IMR-90 (cell line): Measurements from ENCODE around the gene MS4A5. TPM values are rescaled to one million over a fixed set of nuclear protein-coding genes. Genes with fewer than 3 reads are reported as not detected.

Experiments
- ATAC-seq: fragments of 200-7000 bp; cut with Tn5 transposase; 2 replicates; pipeline ENCODE4 v1.9.1; 2020; ENCODE audit warnings: low read depth, mild to moderate bottlenecking, moderate library complexity
- BruUV-seq: library from RNA; stranded (reverse); fragments of 400-500 nt; replicated peaks from 2 replicates; lab custom pipeline; 2021; lab: Mats Ljungman, UMichigan
- CTCF ChIA-PET: fragments of 300-600 bp; formaldehyde crosslinking; extraction: SDS; loops from one replicate; lab custom pipeline; 2021; ENCODE audit warnings: antibody characterized with exemption; lab: Yijun Ruan, JAX
- POLR2A ChIA-PET: fragments of 300-600 bp; sonication (Branson Sonifier 250); formaldehyde crosslinking; loops from one replicate; lab custom pipeline; 2022; ENCODE audit warnings: antibody characterized with exemption; ENCODE audit not compliant: unreplicated experiment; lab: Charles Lee
- DNase-seq: peaks from one replicate; pipeline ENCODE4 v3.0.0; 2013
- H2AFZ ChIP-seq: replicated peaks from 2 replicates; pipeline ENCODE3; 2013; ENCODE audit warnings: low read length, mild to moderate bottlenecking; ENCODE audit not compliant: poor library complexity
- H2AK5ac ChIP-seq: 2 replicates; pipeline ENCODE4 v1.6.1; 2013; ENCODE audit warnings: low read depth, low read length, inconsistent platforms
- H2AK9ac ChIP-seq: replicated peaks from 2 replicates; pipeline ENCODE3; 2013; ENCODE audit warnings: mild to moderate bottlenecking, low read depth, low read length, moderate library complexity; ENCODE audit not compliant: poor library complexity
- H2BK120ac ChIP-seq: 2 replicates; pipeline ENCODE4 v1.6.1; 2013; ENCODE audit warnings: low read depth, low read length, inconsistent platforms
- H2BK15ac ChIP-seq: 3 replicates; pipeline ENCODE4 v1.6.1; 2013; ENCODE audit warnings: low read depth, low read length, inconsistent platforms
- H2BK20ac ChIP-seq: 2 replicates; pipeline ENCODE4 v1.6.1; 2013; ENCODE audit warnings: low read depth, mild to moderate bottlenecking, inconsistent platforms, low read length, moderate library complexity
- H2BK5ac ChIP-seq: 2 replicates; pipeline ENCODE4 v1.6.1; 2013; ENCODE audit warnings: mild to moderate bottlenecking, low read depth, low read length, inconsistent platforms; ENCODE audit not compliant: poor library complexity, severe bottlenecking
- H3K14ac ChIP-seq: replicated peaks from 2 replicates; pipeline ENCODE4 v1.6.1; 2013; ENCODE audit warnings: low read depth, low read length, inconsistent platforms
- H3K18ac ChIP-seq: 2 replicates; pipeline ENCODE4 v1.6.1; 2013; ENCODE audit warnings: low read depth, low read length, control low read depth
- H3K23ac ChIP-seq: 2 replicates; pipeline ENCODE4 v1.6.1; 2013; ENCODE audit warnings: low read depth, low read length, inconsistent platforms
- H3K27ac ChIP-seq: 2 replicates; pipeline ENCODE4 v1.5.1; 2013; ENCODE audit warnings: mild to moderate bottlenecking, control low read depth, low read length; ENCODE audit not compliant: insufficient read depth
- H3K27me3 ChIP-seq: 2 replicates; pipeline ENCODE4 v1.6.1; 2013; ENCODE audit warnings: low read length; ENCODE audit not compliant: control insufficient read depth, insufficient read depth
- H3K36me3 ChIP-seq: 2 replicates; pipeline ENCODE4 v1.6.1; 2013; ENCODE audit warnings: low read length, mixed read lengths; ENCODE audit not compliant: control insufficient read depth, insufficient read depth
- H3K4ac ChIP-seq: 2 replicates; pipeline ENCODE4 v1.6.1; 2013; ENCODE audit warnings: low read depth, low read length, inconsistent platforms
- H3K4me1 ChIP-seq: 2 replicates; pipeline ENCODE4 v1.6.1; 2013; ENCODE audit warnings: low read length, mixed read lengths; ENCODE audit not compliant: control insufficient read depth, insufficient read depth
- H3K4me2 ChIP-seq: 2 replicates; pipeline ENCODE4 v1.6.1; 2013; ENCODE audit warnings: low read depth, mild to moderate bottlenecking, control low read depth, low read length, moderate library complexity
- H3K4me3 ChIP-seq: 2 replicates; pipeline ENCODE4 v1.5.1; 2013; ENCODE audit warnings: low read depth, mild to moderate bottlenecking, control low read depth, low read length, moderate library complexity; ENCODE audit not compliant: insufficient read depth
- H3K56ac ChIP-seq: 2 replicates; pipeline ENCODE4 v1.6.1; 2013; ENCODE audit warnings: low read length, inconsistent platforms; ENCODE audit not compliant: insufficient read depth; ENCODE audit errors: extremely low read depth
- H3K79me1 ChIP-seq, 2 experiments: 2 replicates each; pipeline ENCODE4 v1.6.1; 2013; ENCODE audit warnings: low read length in 2 of 2, inconsistent platforms in 1 of 2, low read depth in 1 of 2
- H3K9ac ChIP-seq: 2 replicates; pipeline ENCODE4 v1.6.1; 2013; ENCODE audit warnings: low read depth, low read length, control low read depth
- H3K9me1 ChIP-seq: 2 replicates; pipeline ENCODE4 v1.6.1; 2013; ENCODE audit warnings: low read length, inconsistent platforms; ENCODE audit not compliant: insufficient read depth
- H3K9me3 ChIP-seq: 2 replicates; pipeline ENCODE4 v1.6.1; 2013; ENCODE audit warnings: low read length; ENCODE audit not compliant: control insufficient read depth, insufficient read depth
- H4K20me1 ChIP-seq: 2 replicates; pipeline ENCODE4 v1.6.1; 2013; ENCODE audit warnings: low read length, inconsistent platforms; ENCODE audit not compliant: insufficient read depth
- H4K5ac ChIP-seq: 2 replicates; pipeline ENCODE4 v1.6.1; 2013; ENCODE audit warnings: mild to moderate bottlenecking, low read depth, low read length, control low read depth
- H4K8ac ChIP-seq, 2 experiments: 2 replicates each; pipeline ENCODE4 v1.6.1; 2013; ENCODE audit warnings: low read depth in 2 of 2, low read length in 2 of 2, control low read depth in 1 of 2, inconsistent platforms in 1 of 2
- H4K91ac ChIP-seq: 2 replicates; pipeline ENCODE4 v1.6.1; 2013; ENCODE audit warnings: low read depth, low read length, inconsistent platforms; ENCODE audit not compliant: insufficient read depth
- RAD21 ChIP-seq: IDR thresholded peaks from 2 replicates; pipeline ENCODE4 v1.6.1; 2012; ENCODE audit warnings: low read length, improper control_type of control experiment
- RFX5 ChIP-seq: IDR thresholded peaks from 2 replicates; pipeline ENCODE4 v1.8.0; 2012; ENCODE audit warnings: low read depth, mild to moderate bottlenecking, low read length, moderate library complexity
- dilution Hi-C: fragments of 300-500 bp; cut with HindIII; formaldehyde crosslinking; loops from one replicate; pipeline ENCODE4 v1.14.3; 2018; ENCODE audit warnings: low sequenced_read_pairs; ENCODE audit not compliant: unreplicated experiment
- in situ Hi-C: fragments of 300-500 bp; cut with MboI; formaldehyde crosslinking; loops from 3 replicates; pipeline ENCODE4 v1.14.3; 2019; ENCODE audit warnings: low sequenced_read_pairs, inconsistent platforms, mixed read lengths
- intact Hi-C: fragments of 100-400 bp; cut with micrococcal nuclease; formaldehyde crosslinking; loops from 2 replicates; pipeline ENCODE4 v1.10.0; 2022
- polyA plus RNA-seq, 3 experiments: library from polyadenylated mRNA; depleted of rRNA; stranded (reverse); fragments of >200 nt; gene quantifications; 2 replicates each; pipeline ENCODE4 v1.2.3, GENCODE V29; 2012; ENCODE audit warnings: low replicate concordance in 1 of 3
- total RNA-seq: library from RNA; depleted of rRNA; stranded (reverse); fragments of >200 nt; gene quantifications from 2 replicates; pipeline ENCODE4 v1.2.3, GENCODE V29; 2012
- TF ChIP-seq, protein P1 (sequence below): conservative IDR thresholded peaks from 2 replicates; pipeline ENCODE4 v1.5.1; 2012; ENCODE audit warnings: mild to moderate bottlenecking, low read depth, low read length, improper control_type of control experiment

The MS4A5 gene
- total and polyA plus RNA-seq, 2 of the 4 experiments (the other 2 are of a cell fraction) = not detected

GRCh38 chr11:60390419-60390818, 39.0 kb upstream of the MS4A5 start:
- BruUV-seq = no TSS peak
- no peaks in the 10 kb centered on the region for H3K9me1 ChIP-seq

More at GRCh38 chr11:60390419-60390818, 39.0 kb upstream of the MS4A5 start:
- peaks cover 8% of the 10 kb centered on the region for H3K9me3 ChIP-seq
- H3K4me1 ChIP-seq = no peaks in the 10 kb centered on the region
- no peak overlapping the region for H2AK5ac ChIP-seq
- TF ChIP-seq RAD21 = no peak
- TF ChIP-seq, protein P1, sequence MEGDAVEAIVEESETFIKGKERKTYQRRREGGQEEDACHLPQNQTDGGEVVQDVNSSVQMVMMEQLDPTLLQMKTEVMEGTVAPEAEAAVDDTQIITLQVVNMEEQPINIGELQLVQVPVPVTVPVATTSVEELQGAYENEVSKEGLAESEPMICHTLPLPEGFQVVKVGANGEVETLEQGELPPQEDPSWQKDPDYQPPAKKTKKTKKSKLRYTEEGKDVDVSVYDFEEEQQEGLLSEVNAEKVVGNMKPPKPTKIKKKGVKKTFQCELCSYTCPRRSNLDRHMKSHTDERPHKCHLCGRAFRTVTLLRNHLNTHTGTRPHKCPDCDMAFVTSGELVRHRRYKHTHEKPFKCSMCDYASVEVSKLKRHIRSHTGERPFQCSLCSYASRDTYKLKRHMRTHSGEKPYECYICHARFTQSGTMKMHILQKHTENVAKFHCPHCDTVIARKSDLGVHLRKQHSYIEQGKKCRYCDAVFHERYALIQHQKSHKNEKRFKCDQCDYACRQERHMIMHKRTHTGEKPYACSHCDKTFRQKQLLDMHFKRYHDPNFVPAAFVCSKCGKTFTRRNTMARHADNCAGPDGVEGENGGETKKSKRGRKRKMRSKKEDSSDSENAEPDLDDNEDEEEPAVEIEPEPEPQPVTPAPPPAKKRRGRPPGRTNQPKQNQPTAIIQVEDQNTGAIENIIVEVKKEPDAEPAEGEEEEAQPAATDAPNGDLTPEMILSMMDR = no peak
- no peak for TF ChIP-seq RFX5
- no peaks in the 10 kb centered on the region for H3K79me1 ChIP-seq
- H3K4me3 ChIP-seq = no peak overlapping the region
- no peak overlapping the region for H3K14ac ChIP-seq
- DNase-seq (no peak), ATAC-seq (no peak)
- H2BK15ac ChIP-seq = no peak overlapping the region
- H2BK20ac ChIP-seq = no peak overlapping the region
- H2AFZ ChIP-seq = no peak overlapping the region
- CTCF ChIA-PET = no interaction called here
- intact Hi-C loops (no loop called here), in situ Hi-C loops (no loop called here), dilution Hi-C loops (no loop called here)
- H4K5ac ChIP-seq = no peak overlapping the region
- no peaks in the 10 kb centered on the region for H3K36me3 ChIP-seq
- H3K4me2 ChIP-seq = no peak overlapping the region
- H4K8ac ChIP-seq = no peak overlapping the region
- no peak overlapping the region for H3K23ac ChIP-seq
- no peak overlapping the region for H2BK5ac ChIP-seq
- H3K27ac ChIP-seq = no peak overlapping the region
- no peak overlapping the region for H3K4ac ChIP-seq
- no peak overlapping the region for H3K9ac ChIP-seq
- POLR2A ChIA-PET = no interaction called here
- no peak overlapping the region for H3K56ac ChIP-seq
- H4K91ac ChIP-seq = no peak overlapping the region
- no peak overlapping the region for H2AK9ac ChIP-seq
- H3K18ac ChIP-seq = no peak overlapping the region
- no peaks in the 10 kb centered on the region for H3K27me3 ChIP-seq
- no peak overlapping the region for H2BK120ac ChIP-seq
- no peaks in the 10 kb centered on the region for H4K20me1 ChIP-seq
